Lung (tissue), 12 donors: ENCODE measurements around the gene COBLL1. TPM values are rescaled to one million over a fixed set of nuclear protein-coding genes. Genes with fewer than 3 reads are reported as not detected.

ENCODE experiments used
- ATAC-seq: fragments of 200-7000 bp; cut with Tn5 transposase; one replicate; pipeline ENCODE4 v1.9.1; 2020; ENCODE audit warnings: moderate number of reproducible peaks; ENCODE audit not compliant: insufficient read depth, low FRiP score
- DNase-seq, 3 donors: peaks; one replicate each; pipeline ENCODE4 v3.0.0-alpha.2; 2013 to 2017
- H3K27ac ChIP-seq, 2 donors: one replicate each; pipeline ENCODE4 v1.5.1; 2013; ENCODE audit warnings: mild to moderate bottlenecking in 2 of 2, moderate library complexity in 2 of 2, control low read depth in 1 of 2, inconsistent platforms in 1 of 2, low read depth in 1 of 2, low read length in 1 of 2
- H3K27me3 ChIP-seq, 3 donors: one replicate each; pipeline ENCODE4 v1.5.1; 2013; ENCODE audit warnings: low read length in 2 of 3; ENCODE audit not compliant: control insufficient read depth in 3 of 3, insufficient read depth in 3 of 3
- H3K36me3 ChIP-seq, 4 donors: one replicate each; pipeline ENCODE4 v1.5.1; 2013; ENCODE audit warnings: low read length in 4 of 4, mild to moderate bottlenecking in 1 of 4, moderate library complexity in 1 of 4; ENCODE audit not compliant: control insufficient read depth in 4 of 4, insufficient read depth in 4 of 4
- H3K4me1 ChIP-seq, 5 donors: one replicate each; pipeline ENCODE4 v1.5.1; 2013; ENCODE audit warnings: low read length in 5 of 5, mild to moderate bottlenecking in 2 of 5, moderate library complexity in 1 of 5; ENCODE audit not compliant: control insufficient read depth in 5 of 5, insufficient read depth in 5 of 5
- H3K4me3 ChIP-seq: one replicate; pipeline ENCODE4 v1.5.1; 2013; ENCODE audit warnings: mild to moderate bottlenecking, control low read depth, moderate library complexity
- H3K9ac ChIP-seq, 2 donors: one replicate each; pipeline ENCODE4 v1.5.1; 2013; ENCODE audit warnings: low read length in 2 of 2, control low read depth in 1 of 2; ENCODE audit not compliant: insufficient read depth in 1 of 2
- H3K9me3 ChIP-seq, 4 donors: one replicate each; pipeline ENCODE4 v1.5.1; 2013; ENCODE audit warnings: low read length in 3 of 4, mild to moderate bottlenecking in 1 of 4, moderate library complexity in 1 of 4; ENCODE audit not compliant: control insufficient read depth in 4 of 4, insufficient read depth in 3 of 4
- WGBS, 2 donors: extraction: QIAGEN DNeasy Blood & Tissue Kit; methylation state at CpG; one replicate each; pipeline ENCODE4 v1.1.7; 2013; 5-methylcytosine and 5-hydroxymethylcytosine counted together
- polyA plus RNA-seq, 2 donors: library from polyadenylated mRNA; stranded (reverse); fragments of 200-250 nt; gene quantifications; one replicate each; pipeline ENCODE4 v1.2.1, GENCODE V29; 2013
- total RNA-seq, 2 donors: library from RNA; depleted of rRNA in 1 of 2; stranded (reverse); fragments of >200 nt in 1 of 2; gene quantifications; one replicate each; pipeline ENCODE4 v1.2.1, GENCODE V29; 2014 to 2021
- TF ChIP-seq, protein P1 (sequence below): IDR thresholded peaks from 2 replicates; pipeline ENCODE4 v1.5.1; 2012; ENCODE audit warnings: mild to moderate bottlenecking; ENCODE audit errors: control extremely low read depth, extremely low read depth
- donor health status: control.
- donor health status: control.
- donor health status: Bipolar disorder and iron deficiency.
- donor health status: healthy.
- donor health status: DM: yes; HTN: yes; CAD: no.

The COBLL1 gene
- total and polyA plus RNA-seq, 4 donors = 13.0 to 86.5 (median 53.7) TPM

DNA sequence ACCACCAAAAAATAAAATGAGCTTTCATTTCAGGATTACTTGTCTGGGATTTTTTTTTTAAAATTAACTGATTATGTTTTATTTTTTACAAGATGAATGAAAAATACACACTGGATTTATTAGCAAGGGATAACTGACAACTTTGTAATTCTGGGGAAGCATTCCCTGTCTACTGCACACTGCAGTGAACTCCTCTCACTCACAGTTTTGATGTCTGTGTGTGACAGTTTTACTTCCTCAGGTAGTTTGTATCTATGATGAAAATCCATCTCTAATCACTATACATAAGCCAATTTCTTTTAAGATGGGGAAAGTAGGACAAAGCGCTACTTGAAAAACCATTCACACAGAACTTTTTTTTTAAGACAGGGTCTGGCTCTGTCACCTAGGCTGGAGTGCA is 94.5 kb downstream of the COBLL1 start:
- TF ChIP-seq, protein P1, sequence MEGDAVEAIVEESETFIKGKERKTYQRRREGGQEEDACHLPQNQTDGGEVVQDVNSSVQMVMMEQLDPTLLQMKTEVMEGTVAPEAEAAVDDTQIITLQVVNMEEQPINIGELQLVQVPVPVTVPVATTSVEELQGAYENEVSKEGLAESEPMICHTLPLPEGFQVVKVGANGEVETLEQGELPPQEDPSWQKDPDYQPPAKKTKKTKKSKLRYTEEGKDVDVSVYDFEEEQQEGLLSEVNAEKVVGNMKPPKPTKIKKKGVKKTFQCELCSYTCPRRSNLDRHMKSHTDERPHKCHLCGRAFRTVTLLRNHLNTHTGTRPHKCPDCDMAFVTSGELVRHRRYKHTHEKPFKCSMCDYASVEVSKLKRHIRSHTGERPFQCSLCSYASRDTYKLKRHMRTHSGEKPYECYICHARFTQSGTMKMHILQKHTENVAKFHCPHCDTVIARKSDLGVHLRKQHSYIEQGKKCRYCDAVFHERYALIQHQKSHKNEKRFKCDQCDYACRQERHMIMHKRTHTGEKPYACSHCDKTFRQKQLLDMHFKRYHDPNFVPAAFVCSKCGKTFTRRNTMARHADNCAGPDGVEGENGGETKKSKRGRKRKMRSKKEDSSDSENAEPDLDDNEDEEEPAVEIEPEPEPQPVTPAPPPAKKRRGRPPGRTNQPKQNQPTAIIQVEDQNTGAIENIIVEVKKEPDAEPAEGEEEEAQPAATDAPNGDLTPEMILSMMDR = no peak
- no peak overlapping the region for H3K27ac ChIP-seq
- DNase-seq = no peak
- no peaks in the 10 kb centered on the region for H3K27me3 ChIP-seq
- no peak overlapping the region for H3K4me3 ChIP-seq
- peaks cover 0 to 12% (median 0%) of the 10 kb centered on the region in 5 donors for H3K4me1 ChIP-seq
- no peak for ATAC-seq
- H3K9ac ChIP-seq = no peak overlapping the region
- no peaks in the 10 kb centered on the region for H3K9me3 ChIP-seq
- WGBS, 2 donors = 94 to 96% methylated on average over 1 of the region's 1 CpG
- H3K36me3 ChIP-seq = no peaks in the 10 kb centered on the region

GRCh38 chr2:164746713-164747112 is 94.9 kb downstream of the COBLL1 start:
- Histone ChIP-seq H3K27ac (no peak overlapping the region), H3K9ac (no peak overlapping the region), H3K9me3 (no peaks in the 10 kb centered on the region), H3K36me3 (no peaks in the 10 kb centered on the region), H3K27me3 (no peaks in the 10 kb centered on the region), H3K4me3 (no peak overlapping the region), H3K4me1 (peaks cover 0 to 12% (median 0%) of the 10 kb centered on the region in 5 donors)
- ATAC-seq (no peak), DNase-seq (no peak)
- WGBS, 2 donors = 57 to 80% methylated on average over 1 of the region's 1 CpG
- TF ChIP-seq, protein P1 = no peak

DNA sequence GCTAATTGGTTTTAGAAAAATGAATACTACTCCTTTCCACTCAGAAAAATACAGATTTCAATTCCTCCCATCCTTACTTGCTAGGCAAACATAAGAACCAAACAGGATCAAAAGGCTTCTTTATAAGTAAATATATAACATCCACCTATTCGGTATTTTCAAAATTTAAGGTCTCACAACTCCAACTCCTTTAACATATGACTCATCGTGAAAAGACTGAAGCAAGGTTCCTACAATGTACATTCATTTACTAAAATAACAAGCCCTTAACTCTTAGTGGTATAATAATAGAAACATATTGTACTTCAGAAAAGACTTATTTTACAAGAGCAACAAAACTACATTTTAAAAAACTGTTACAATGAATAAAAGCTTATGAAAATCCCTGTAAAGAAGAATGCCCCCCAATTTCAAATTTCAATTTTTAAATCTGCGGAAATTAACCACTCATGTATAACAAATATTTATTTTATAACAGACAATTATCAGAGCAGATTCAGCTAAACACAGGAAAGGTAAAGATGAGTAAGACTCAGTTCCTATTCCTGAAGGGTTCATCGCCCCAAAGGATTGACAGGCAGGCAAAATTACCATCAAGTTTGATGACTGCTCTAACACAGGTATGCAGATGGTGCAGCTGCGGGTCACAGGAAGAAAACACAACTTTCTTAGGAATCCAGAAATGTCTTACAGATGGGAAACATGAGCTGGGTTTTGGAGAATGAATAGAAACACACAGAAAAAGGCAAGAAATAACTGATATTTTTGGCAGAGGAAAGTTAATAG is 96.4 kb downstream of the COBLL1 start:
- Histone ChIP-seq H3K4me1 (peaks cover 0 to under 1% (median 0%) of the 10 kb centered on the region in 5 donors), H3K27me3 (no peaks in the 10 kb centered on the region), H3K27ac (no peak overlapping the region), H3K4me3 (no peak overlapping the region), H3K9ac (no peak overlapping the region), H3K9me3 (no peaks in the 10 kb centered on the region), H3K36me3 (no peaks in the 10 kb centered on the region)
- TF ChIP-seq, protein P1 = no peak
- 68 to 84% methylated on average over 5 of the region's 5 CpGs for WGBS, 2 donors
- ATAC-seq = no peak
- DNase-seq = no peak
